H1 (cell line): Measurements from ENCODE around the gene CCP110. TPM values are rescaled to one million over a fixed set of nuclear protein-coding genes. Genes with fewer than 3 reads are reported as not detected.

Experiments used
- CTCF ChIA-PET: fragments of 300-600 bp; sonication (Branson Sonifier 250); formaldehyde crosslinking; loops from one replicate; lab custom pipeline; 2021; ENCODE audit not compliant: partially characterized antibody; lab: Charles Lee
- POLR2A ChIA-PET: fragments of 300-600 bp; sonication (Branson Sonifier 250); formaldehyde crosslinking; loops from one replicate; lab custom pipeline; 2021; ENCODE audit warnings: inconsistent platforms; ENCODE audit not compliant: partially characterized antibody; lab: Charles Lee
- DNase-seq, 2 experiments: peaks; one replicate each; pipeline versions ENCODE4 v3.0.0 to v3.0.0-alpha.2; 2010 to 2022; ENCODE audit warnings: low spot score in 2 of 2, low read depth in 1 of 2, mixed read lengths in 1 of 2
- FAIRE-seq: peaks from 2 replicates; lab custom pipeline; 2011; peaks lifted over from hg19 to GRCh38; lab: Jason Lieb, UNC
- H2AFZ ChIP-seq: 2 replicates; pipeline ENCODE4 v1.8.1; 2012; ENCODE audit warnings: low read length, inconsistent platforms
- H2AK5ac ChIP-seq: 2 replicates; pipeline ENCODE4 v1.6.1; 2013; ENCODE audit warnings: low read depth, low read length
- H2BK120ac ChIP-seq: replicated peaks from 2 replicates; pipeline ENCODE3; 2013; ENCODE audit warnings: low read depth, low read length, inconsistent platforms
- H2BK12ac ChIP-seq: 2 replicates; pipeline ENCODE4 v1.6.1; 2013; ENCODE audit warnings: low read depth, low read length
- H2BK15ac ChIP-seq: 2 replicates; pipeline ENCODE4 v1.6.1; 2013; ENCODE audit warnings: low read length
- H2BK20ac ChIP-seq: 2 replicates; pipeline ENCODE4 v1.6.1; 2013; ENCODE audit warnings: low read length
- H2BK5ac ChIP-seq: 2 replicates; pipeline ENCODE4 v1.6.1; 2013; ENCODE audit warnings: low read depth, low read length
- H3K14ac ChIP-seq: 2 replicates; pipeline ENCODE4 v1.6.1; 2013; ENCODE audit warnings: inconsistent platforms; ENCODE audit not compliant: insufficient read length
- H3K18ac ChIP-seq: 2 replicates; pipeline ENCODE4 v1.6.1; 2013; ENCODE audit warnings: low read length; ENCODE audit errors: extremely low read depth
- H3K23ac ChIP-seq: 2 replicates; pipeline ENCODE4 v1.6.1; 2013; ENCODE audit warnings: inconsistent platforms; ENCODE audit not compliant: insufficient read length
- H3K23me2 ChIP-seq: 2 replicates; pipeline ENCODE4 v1.6.1; 2013; ENCODE audit warnings: low read depth, low read length
- H3K27ac ChIP-seq: 2 replicates; pipeline ENCODE4 v1.6.1; 2011; ENCODE audit warnings: low read depth, low read length, inconsistent platforms
- H3K27me3 ChIP-seq, 4 experiments: replicated peaks in 1 of 4; 1 replicate in 1 of 4; 2 replicates in 3 of 4; pipeline versions ENCODE4 v1.6.1 to v1.8.1; 2011 to 2013; ENCODE audit warnings: low read length in 3 of 4, mild to moderate bottlenecking in 3 of 4, inconsistent platforms in 2 of 4, mixed read lengths in 2 of 4, moderate library complexity in 1 of 4; ENCODE audit not compliant: control insufficient read depth in 3 of 4, insufficient read depth in 3 of 4; ENCODE audit errors: extremely low read depth in 1 of 4
- H3K36me3 ChIP-seq, 4 experiments: 2 replicates each; pipeline versions ENCODE4 v1.6.1 to v1.8.1; 2011 to 2013; ENCODE audit warnings: mild to moderate bottlenecking in 4 of 4, low read length in 3 of 4, moderate library complexity in 2 of 4, control low read depth in 1 of 4, inconsistent platforms in 1 of 4; ENCODE audit not compliant: insufficient read depth in 4 of 4, control insufficient read depth in 2 of 4
- H3K4ac ChIP-seq: replicated peaks from 2 replicates; pipeline ENCODE3; 2013; ENCODE audit warnings: low read length, low read depth, mixed read lengths, inconsistent platforms; ENCODE audit not compliant: insufficient read length
- H3K4me1 ChIP-seq, 4 experiments: replicated peaks in 1 of 4; 1 replicate in 1 of 4; 2 replicates in 3 of 4; pipeline versions ENCODE4 v1.6.1 to v1.8.1; 2011 to 2013; ENCODE audit warnings: low read length in 3 of 4, inconsistent platforms in 2 of 4, mixed read lengths in 1 of 4; ENCODE audit not compliant: insufficient read depth in 4 of 4, control insufficient read depth in 3 of 4
- H3K4me2 ChIP-seq, 2 experiments: 2 replicates each; pipeline versions ENCODE4 v1.6.1 to v1.8.1; 2011 to 2013; ENCODE audit warnings: low read depth in 2 of 2, low read length in 2 of 2, control low read depth in 1 of 2, inconsistent platforms in 1 of 2, mild to moderate bottlenecking in 1 of 2; ENCODE audit not compliant: insufficient read depth in 1 of 2
- H3K4me3 ChIP-seq, 4 experiments: fragments of 200-600, 300-600 bp in 1 of 4; sonication (generic), shearing (Covaris generic), sonication (Bioruptor Twin) in 1 of 4; 2 replicates each; pipeline versions ENCODE4 v1.5.1 to v1.8.1; 2011 to 2016; ENCODE audit warnings: low read length in 4 of 4, low read depth in 3 of 4, control low read depth in 2 of 4, inconsistent platforms in 2 of 4, mild to moderate bottlenecking in 2 of 4, mixed read lengths in 1 of 4, moderate library complexity in 1 of 4; ENCODE audit not compliant: insufficient read depth in 2 of 4; ENCODE audit errors: extremely low read depth in 1 of 4
- H3K56ac ChIP-seq: replicated peaks from 2 replicates; pipeline ENCODE3; 2013; ENCODE audit warnings: low read depth, mild to moderate bottlenecking, mixed read lengths, low read length, inconsistent platforms; ENCODE audit not compliant: insufficient read length
- H3K79me1 ChIP-seq: 2 replicates; pipeline ENCODE4 v1.6.1; 2013; ENCODE audit warnings: low read depth, low read length, control low read depth
- H3K79me2 ChIP-seq, 2 experiments: 2 replicates each; pipeline versions ENCODE4 v1.6.1 to v1.8.1; 2012 to 2013; ENCODE audit warnings: low read length in 2 of 2, mild to moderate bottlenecking in 2 of 2, inconsistent platforms in 1 of 2; ENCODE audit not compliant: insufficient read depth in 2 of 2, control insufficient read depth in 1 of 2
- H3K9ac ChIP-seq, 4 experiments: replicated peaks in 1 of 4; 1 replicate in 1 of 4; 2 replicates in 3 of 4; pipeline versions ENCODE4 v1.6.1 to v1.8.1; 2011 to 2013; ENCODE audit warnings: low read depth in 3 of 4, low read length in 3 of 4, control low read depth in 2 of 4, mild to moderate bottlenecking in 2 of 4, moderate library complexity in 2 of 4, inconsistent platforms in 1 of 4; ENCODE audit errors: extremely low read depth in 1 of 4
- H3K9me3 ChIP-seq, 2 experiments: 2 replicates each; pipeline versions ENCODE4 v1.6.1 to v1.8.1; 2012 to 2013; ENCODE audit warnings: mild to moderate bottlenecking in 2 of 2, moderate library complexity in 2 of 2, control low read depth in 1 of 2, inconsistent platforms in 1 of 2, low read depth in 1 of 2, low read length in 1 of 2, mixed read lengths in 1 of 2; ENCODE audit not compliant: insufficient read depth in 2 of 2
- H4K20me1 ChIP-seq, 2 experiments: replicated peaks in 1 of 2; 2 replicates each; pipeline versions ENCODE3 to v1.8.1; 2011 to 2013; ENCODE audit warnings: inconsistent platforms in 2 of 2, low read length in 2 of 2, mild to moderate bottlenecking in 1 of 2; ENCODE audit not compliant: insufficient read depth in 2 of 2, control insufficient read depth in 1 of 2
- H4K5ac ChIP-seq: 2 replicates; pipeline ENCODE4 v1.6.1; 2013; ENCODE audit warnings: low read length, low read depth, mixed read lengths, inconsistent platforms; ENCODE audit not compliant: insufficient read length
- H4K8ac ChIP-seq: 2 replicates; pipeline ENCODE4 v1.8.0; 2013; ENCODE audit warnings: mild to moderate bottlenecking, moderate library complexity, low read length, inconsistent platforms; ENCODE audit not compliant: insufficient read depth; ENCODE audit errors: extremely low read depth
- H4K91ac ChIP-seq: replicated peaks from 2 replicates; pipeline ENCODE3; 2013; ENCODE audit warnings: low read length, mixed read lengths, inconsistent platforms; ENCODE audit not compliant: insufficient read length
- ASH2L ChIP-seq: fragments of 200-600, 300-600 bp; sonication (generic); IDR thresholded peaks from one replicate; pipeline ENCODE4 v1.7.1; 2017; ENCODE audit warnings: low read length
- CTBP2 ChIP-seq: IDR thresholded peaks from 2 replicates; pipeline ENCODE4 v1.7.0; 2011; ENCODE audit warnings: borderline replicate concordance, mild to moderate bottlenecking, moderate library complexity, mixed read lengths, low read length; ENCODE audit not compliant: insufficient read depth, insufficient read length
- CTCF ChIP-seq, 3 experiments: IDR thresholded peaks; 1 replicate in 2 of 3; 2 replicates in 1 of 3; pipeline versions ENCODE4 v1.5.1 to v1.6.1; 2011; ENCODE audit warnings: low read length in 3 of 3, mild to moderate bottlenecking in 3 of 3, inconsistent platforms in 2 of 3, low read depth in 1 of 3, moderate library complexity in 1 of 3; ENCODE audit not compliant: insufficient read depth in 1 of 3; ENCODE audit errors: control extremely low read depth in 1 of 3
- HDAC6 ChIP-seq: IDR thresholded peaks from one replicate; pipeline ENCODE4 v1.7.1; 2012; ENCODE audit warnings: low read depth, mild to moderate bottlenecking, inconsistent platforms, low read length, moderate library complexity
- RAD21 ChIP-seq, 2 experiments: IDR thresholded peaks in 1 of 2; conservative IDR thresholded peaks in 1 of 2; 2 replicates each; pipeline ENCODE4 v1.6.1; 2011; ENCODE audit warnings: low read depth in 2 of 2, low read length in 2 of 2, improper control_type of control experiment in 1 of 2, inconsistent platforms in 1 of 2, mild to moderate bottlenecking in 1 of 2, moderate library complexity in 1 of 2
- RBBP5 ChIP-seq: IDR thresholded peaks from 2 replicates; pipeline ENCODE4 v1.7.1; 2012; ENCODE audit warnings: low read depth, mild to moderate bottlenecking, inconsistent platforms, low read length, moderate library complexity, borderline replicate concordance
- SP4 ChIP-seq: IDR thresholded peaks from 2 replicates; pipeline ENCODE4 v1.6.1; 2012; ENCODE audit warnings: low read length, inconsistent platforms
- WGBS, 2 experiments: shearing (Covaris generic) in 1 of 2; methylation state at CpG; one replicate each; pipeline versions ENCODE4 v1.1.6 to v1.1.7; 2013 to 2015; ENCODE audit warnings: low lambda C conversion rate in 2 of 2, mixed read lengths in 2 of 2, inconsistent platforms in 1 of 2, low coverage in 1 of 2, missing lambda C conversion rate in 1 of 2; ENCODE audit not compliant: insufficient replicate concordance in 2 of 2, insufficient coverage in 1 of 2, insufficient read length in 1 of 2; ENCODE audit errors: extremely low coverage in 1 of 2, missing lambda C conversion rate in 1 of 2; 5-methylcytosine and 5-hydroxymethylcytosine counted together
- polyA plus RNA-seq, 7 experiments: library from polyadenylated mRNA; depleted of rRNA in 3 of 7; stranded (reverse) in 5 of 7; unstranded in 2 of 7; fragments of >200 nt in 5 of 7; fragments of 200-250 nt in 2 of 7; gene quantifications; 1 replicate in 5 of 7; 2 replicates in 1 of 7; 4 replicates in 1 of 7; pipeline versions ENCODE4 v1.2.1 to v1.2.3, GENCODE V29; 2011 to 2013; ENCODE audit warnings: missing spikeins in 2 of 7, mixed read lengths in 2 of 7
- total RNA-seq: library from RNA; stranded (reverse); fragmentation: NEBNext Ultra II Directional; extraction: Animal tissue kit (Norgen Biotek cat#: 25700); gene quantifications from 2 replicates; pipeline ENCODE4 v1.2.1, GENCODE V29; 2021

Gene CCP110
- total and polyA plus RNA-seq, 2 of the 8 experiments (the other 6 are each of a cell fraction or from before 2014, with no cell fraction given), result 3.2 to 19.8 TPM

- Histone ChIP-seq H2BK12ac (no peak overlapping the region), H3K27me3 (no peaks in the 10 kb centered on the region), H2BK5ac (no peak overlapping the region), H3K79me2 (no peaks in the 10 kb centered on the region), H3K23ac (no peak overlapping the region), H3K79me1 (no peaks in the 10 kb centered on the region), H3K4me1 (no peaks in the 10 kb centered on the region), H3K27ac (no peak overlapping the region), H3K9ac (no peak overlapping the region), H3K9me3 (peaks cover 0 to 9% of the 10 kb centered on the region in 2 experiments; a peak in 2 of 4 replicates), H2BK15ac (no peak overlapping the region), H3K18ac (no peak overlapping the region), H2AFZ (no peak overlapping the region), H4K8ac (no peak overlapping the region), H2AK5ac (no peak overlapping the region), H2BK120ac (no peak overlapping the region), H3K4me2 (no peak overlapping the region), H4K5ac (no peak overlapping the region), H3K4me3 (no peak overlapping the region), H4K20me1 (no peaks in the 10 kb centered on the region), H3K56ac (no peak overlapping the region), H3K14ac (no peak overlapping the region), H3K23me2 (no peaks in the 10 kb centered on the region; the same call in 1 of the 2 replicates), H2BK20ac (no peak overlapping the region), H3K36me3 (no peaks in the 10 kb centered on the region), H4K91ac (no peak overlapping the region), H3K4ac (no peak overlapping the region)
- DNase-seq (no peak), FAIRE-seq (no peak)
- CTCF ChIA-PET, result interaction anchor here (1.2 kb wide), 2 partner anchors 11 to 71 kb away, joined by 3 to 4 read pairs; no protein-coding TSS in a partner anchor
- POLR2A ChIA-PET, result no interaction called here
- no peak for TF ChIP-seq RAD21 (IDR thresholded peaks at IDR 0.05 in 1 of 2, conservative IDR thresholded peaks at IDR 0.05 in 1 of 2; ENCODE audit: low read depth in 2 of 2, low read length in 2 of 2)
- no peak for TF ChIP-seq HDAC6
- TF ChIP-seq ASH2L, result no peak
- no peak for TF ChIP-seq RBBP5
- TF ChIP-seq SP4, result no peak
- no peak for TF ChIP-seq CTCF (IDR thresholded peaks at IDR 0.05; ENCODE audit: control extremely low read depth in 1 of 3, insufficient read depth in 1 of 3, low read depth in 1 of 3, low read length in 3 of 3)
- TF ChIP-seq CTBP2, result no peak
- WGBS, 2 experiments, result 87% methylated on average over 5 of the region's 5 CpGs; no CpG with 5 or more reads in 1 of the 2 experiments
Observed at GRCh38 chr16:19481769-19482168, 42.0 kb upstream of the CCP110 start.
